PC-3 (cell line): ENCODE data around the gene PPP1R7. TPM values are rescaled to one million over a fixed set of nuclear protein-coding genes. Genes with fewer than 3 reads are reported as not detected.

ENCODE experiments used
- ATAC-seq: fragments of 200-7000 bp; cut with Tn5 transposase; 2 replicates; pipeline ENCODE4 v1.9.1; 2020; ENCODE audit warnings: mild to moderate bottlenecking, moderate library complexity
- BruUV-seq: library from RNA; stranded (reverse); fragments of 400-500 nt; replicated peaks from 2 replicates; lab custom pipeline; 2021; lab: Mats Ljungman, UMichigan
- CTCF ChIA-PET: fragments of 300-600 bp; sonication (Branson Sonifier 250); formaldehyde crosslinking; loops from one replicate; lab custom pipeline; 2022; ENCODE audit warnings: antibody characterized with exemption; lab: Charles Lee
- POLR2A ChIA-PET: fragments of 300-600 bp; sonication (Branson Sonifier 250); formaldehyde crosslinking; loops from one replicate; lab custom pipeline; 2022; ENCODE audit warnings: antibody characterized with exemption; ENCODE audit not compliant: unreplicated experiment; lab: Charles Lee
- DNase-seq: peaks from one replicate; pipeline ENCODE4 v3.0.0-alpha.2; 2015
- H2AFZ ChIP-seq: fragments of 300-600 bp; sonication (generic); 2 replicates; pipeline ENCODE4 v1.6.0; 2016; ENCODE audit warnings: antibody characterized with exemption, low read length
- H3F3A ChIP-seq: fragments of 300-600 bp; sonication (generic); one replicate; pipeline ENCODE4 v1.6.0; 2017; ENCODE audit warnings: antibody characterized with exemption, low read length, control low read depth, mild to moderate bottlenecking; ENCODE audit not compliant: unreplicated experiment
- H3K27ac ChIP-seq: fragments of 300-600 bp; sonication (generic); 2 replicates; pipeline ENCODE4 v1.5.1; 2016; ENCODE audit warnings: mild to moderate bottlenecking, low read length
- H3K27me3 ChIP-seq: fragments of 300-600 bp; sonication (generic); 2 replicates; pipeline ENCODE4 v1.6.1; 2016; ENCODE audit warnings: low read length, mixed read lengths
- H3K36me3 ChIP-seq: fragments of 300-600 bp; sonication (generic); 2 replicates; pipeline ENCODE4 v1.6.1; 2016; ENCODE audit warnings: low read depth, mixed run types, low read length, mixed read lengths
- H3K4me1 ChIP-seq: fragments of 300-600 bp; sonication (generic); 2 replicates; pipeline ENCODE4 v1.5.1; 2016; ENCODE audit warnings: low read length; ENCODE audit not compliant: insufficient read depth
- H3K4me2 ChIP-seq: fragments of 300-600 bp; sonication (generic); 2 replicates; pipeline ENCODE4 v1.6.0; 2016; ENCODE audit warnings: low read length
- H3K4me3 ChIP-seq: fragments of 300-600 bp; sonication (generic); 2 replicates; pipeline ENCODE4 v1.5.1; 2016; ENCODE audit warnings: mild to moderate bottlenecking, low read length, mixed read lengths
- H3K79me2 ChIP-seq: fragments of 300-600 bp; sonication (generic); 2 replicates; pipeline ENCODE4 v1.6.1; 2017; ENCODE audit warnings: low read length, mixed read lengths
- H3K9ac ChIP-seq: fragments of 300-600 bp; sonication (generic); 2 replicates; pipeline ENCODE4 v1.6.0; 2016; ENCODE audit warnings: mild to moderate bottlenecking, low read length
- H3K9me2 ChIP-seq: fragments of 300-600 bp; sonication (generic); replicated peaks from 2 replicates; pipeline ENCODE4 v1.6.1; 2016; ENCODE audit warnings: mixed run types, low read length, mixed read lengths
- H3K9me3 ChIP-seq: fragments of 300-600 bp; sonication (generic); 2 replicates; pipeline ENCODE4 v1.6.1; 2016; ENCODE audit warnings: low read length, mixed read lengths
- H4K20me1 ChIP-seq: fragments of 300-600 bp; sonication (generic); 2 replicates; pipeline ENCODE4 v1.6.1; 2016; ENCODE audit warnings: low read length, mixed read lengths
- EZH2 ChIP-seq: fragments of 300-600 bp; sonication (generic); IDR thresholded peaks from one replicate; pipeline ENCODE4 v1.6.1; 2017; ENCODE audit warnings: antibody characterized with exemption, mild to moderate bottlenecking, low read length; ENCODE audit not compliant: unreplicated experiment
- EZH2phosphoT487 ChIP-seq: fragments of 300-600 bp; sonication (generic); IDR thresholded peaks from 2 replicates; pipeline ENCODE4 v1.6.1; 2018; ENCODE audit warnings: mild to moderate bottlenecking, antibody characterized with exemption, low read length, borderline replicate concordance
- intact Hi-C: fragments of 100-400 bp; cut with micrococcal nuclease; formaldehyde crosslinking; loops from 2 replicates; pipeline ENCODE4 v1.9.0; 2023
- total RNA-seq: library from RNA; depleted of rRNA; stranded (reverse); fragments of >200 nt; gene quantifications from 2 replicates; pipeline ENCODE4 v1.2.3, GENCODE V29; 2014
- TF ChIP-seq, protein P1 (sequence below): fragments of 300-600 bp; sonication (generic); conservative IDR thresholded peaks from 2 replicates; pipeline ENCODE4 v1.5.1; 2017; ENCODE audit warnings: antibody characterized with exemption, low read depth, mild to moderate bottlenecking, low read length

The PPP1R7 gene
- total RNA-seq, 1 experiment from 2014 or later: 21.4 TPM

DNA sequence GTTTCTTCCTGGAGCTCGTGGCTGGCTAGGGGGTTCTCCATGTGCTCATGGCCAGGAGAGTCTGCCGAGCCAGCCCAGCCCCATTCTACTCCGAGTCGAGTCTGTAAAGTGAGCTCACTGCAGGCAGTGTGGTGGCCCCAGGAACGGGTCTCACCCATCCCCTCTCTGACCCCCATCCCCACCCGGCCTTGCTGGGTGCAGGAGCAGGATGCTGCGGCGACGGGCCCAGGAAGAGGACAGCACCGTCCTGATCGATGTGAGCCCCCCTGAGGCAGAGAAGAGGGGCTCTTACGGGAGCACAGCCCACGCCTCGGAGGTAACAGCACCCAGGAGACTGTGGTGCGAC lies 39.6 kb downstream of the PPP1R7 start:
- H3K79me2 ChIP-seq: no peaks in the 10 kb centered on the region
- no peak overlapping the region for H3K4me2 ChIP-seq
- no peaks in the 10 kb centered on the region for H3K9me3 ChIP-seq
- ATAC-seq (no peak), DNase-seq (no peak)
- H2AFZ ChIP-seq: no peak overlapping the region
- no peaks in the 10 kb centered on the region for H4K20me1 ChIP-seq
- H3F3A ChIP-seq: no peaks in the 10 kb centered on the region
- no peak for TF ChIP-seq EZH2phosphoT487
- no peak for TF ChIP-seq EZH2
- TF ChIP-seq, protein P1, sequence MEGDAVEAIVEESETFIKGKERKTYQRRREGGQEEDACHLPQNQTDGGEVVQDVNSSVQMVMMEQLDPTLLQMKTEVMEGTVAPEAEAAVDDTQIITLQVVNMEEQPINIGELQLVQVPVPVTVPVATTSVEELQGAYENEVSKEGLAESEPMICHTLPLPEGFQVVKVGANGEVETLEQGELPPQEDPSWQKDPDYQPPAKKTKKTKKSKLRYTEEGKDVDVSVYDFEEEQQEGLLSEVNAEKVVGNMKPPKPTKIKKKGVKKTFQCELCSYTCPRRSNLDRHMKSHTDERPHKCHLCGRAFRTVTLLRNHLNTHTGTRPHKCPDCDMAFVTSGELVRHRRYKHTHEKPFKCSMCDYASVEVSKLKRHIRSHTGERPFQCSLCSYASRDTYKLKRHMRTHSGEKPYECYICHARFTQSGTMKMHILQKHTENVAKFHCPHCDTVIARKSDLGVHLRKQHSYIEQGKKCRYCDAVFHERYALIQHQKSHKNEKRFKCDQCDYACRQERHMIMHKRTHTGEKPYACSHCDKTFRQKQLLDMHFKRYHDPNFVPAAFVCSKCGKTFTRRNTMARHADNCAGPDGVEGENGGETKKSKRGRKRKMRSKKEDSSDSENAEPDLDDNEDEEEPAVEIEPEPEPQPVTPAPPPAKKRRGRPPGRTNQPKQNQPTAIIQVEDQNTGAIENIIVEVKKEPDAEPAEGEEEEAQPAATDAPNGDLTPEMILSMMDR: no peak
- no peaks in the 10 kb centered on the region for H3K27me3 ChIP-seq
- no peak overlapping the region for H3K4me3 ChIP-seq
- H3K9ac ChIP-seq: no peak overlapping the region
- POLR2A ChIA-PET: no interaction called here
- CTCF ChIA-PET: no interaction called here
- intact Hi-C loops: no loop called here
- no peaks in the 10 kb centered on the region for H3K36me3 ChIP-seq
- no TSS peak for BruUV-seq
- H3K27ac ChIP-seq: no peak overlapping the region
- H3K4me1 ChIP-seq: no peaks in the 10 kb centered on the region
- no peaks in the 10 kb centered on the region for H3K9me2 ChIP-seq

DNA sequence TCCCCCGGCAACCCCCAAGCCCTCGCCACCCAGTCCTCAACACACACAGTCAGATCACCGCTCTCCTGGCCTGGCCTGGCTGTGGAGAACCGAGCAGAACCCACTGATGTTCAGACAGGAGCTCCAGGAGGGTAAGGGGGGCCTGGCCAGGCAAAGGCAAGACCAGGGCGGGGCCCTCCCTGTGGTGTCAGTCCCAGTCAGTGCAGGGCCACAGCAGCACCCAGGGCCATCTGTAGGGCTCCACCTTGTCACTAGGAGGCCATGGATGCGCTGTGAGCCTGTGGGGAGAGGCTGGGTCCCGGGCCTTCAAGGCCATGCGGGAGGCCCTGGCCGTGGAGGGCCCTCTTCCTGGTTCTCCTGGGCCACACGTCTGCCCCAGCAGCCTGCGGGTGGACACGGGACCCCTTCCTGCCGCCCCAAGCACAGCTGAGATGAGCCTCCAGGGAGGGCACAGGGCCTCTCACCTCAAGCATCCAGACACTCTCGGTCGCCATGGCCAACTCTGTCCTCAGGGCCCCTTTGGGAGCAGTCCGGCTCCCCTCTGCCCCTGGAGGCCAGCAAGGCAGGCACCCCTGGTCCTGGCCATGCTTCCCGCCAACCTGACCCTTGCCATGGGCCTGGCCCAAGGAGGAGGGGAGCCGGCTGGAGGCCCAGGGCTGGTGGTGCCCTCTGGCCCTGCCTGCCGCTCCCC lies 40.2 kb downstream of the PPP1R7 start:
- Histone ChIP-seq H3K4me2 (no peak overlapping the region), H3K9me2 (no peaks in the 10 kb centered on the region), H3K9ac (no peak overlapping the region), H4K20me1 (no peaks in the 10 kb centered on the region), H3K4me1 (no peaks in the 10 kb centered on the region), H3K27me3 (no peaks in the 10 kb centered on the region), H2AFZ (no peak overlapping the region), H3F3A (no peaks in the 10 kb centered on the region), H3K79me2 (no peaks in the 10 kb centered on the region), H3K27ac (no peak overlapping the region), H3K4me3 (no peak overlapping the region), H3K36me3 (no peaks in the 10 kb centered on the region), H3K9me3 (no peaks in the 10 kb centered on the region)
- TF ChIP-seq EZH2: no peak
- no peak for TF ChIP-seq EZH2phosphoT487
- ChIA-PET POLR2A (no interaction called here), CTCF (no interaction called here)
- intact Hi-C loops: no loop called here
- BruUV-seq: no TSS peak
- DNase-seq (no peak), ATAC-seq (no peak)

DNA sequence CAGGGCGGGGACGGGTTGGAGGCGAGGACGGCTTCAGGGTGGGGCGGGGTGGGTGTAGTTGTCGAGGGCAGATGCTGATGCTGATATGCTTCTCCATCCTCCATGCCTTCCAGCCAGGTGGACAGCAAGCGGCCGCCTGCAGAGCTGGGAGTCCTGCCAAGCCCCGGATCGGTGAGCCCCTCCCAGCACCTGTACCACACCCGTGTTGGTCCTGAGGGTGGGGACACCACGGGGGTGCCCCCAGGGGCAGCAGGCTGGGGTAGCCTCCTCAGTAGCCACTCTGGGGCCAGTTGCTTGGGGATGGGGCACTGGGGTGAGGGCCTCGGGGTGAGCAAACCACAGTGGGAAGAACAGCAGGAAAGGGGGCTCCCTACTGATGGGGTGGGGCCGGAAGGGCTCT lies 40.8 kb downstream of the PPP1R7 start:
- ATAC-seq (no peak), DNase-seq (no peak)
- Histone ChIP-seq H3K4me2 (no peak overlapping the region), H3K9me2 (no peaks in the 10 kb centered on the region), H3K27ac (no peak overlapping the region), H3F3A (no peaks in the 10 kb centered on the region), H3K4me1 (no peaks in the 10 kb centered on the region), H2AFZ (no peak overlapping the region), H3K9me3 (no peaks in the 10 kb centered on the region), H3K4me3 (no peak overlapping the region), H3K27me3 (no peaks in the 10 kb centered on the region), H3K36me3 (no peaks in the 10 kb centered on the region), H3K9ac (no peak overlapping the region), H4K20me1 (no peaks in the 10 kb centered on the region), H3K79me2 (no peaks in the 10 kb centered on the region)
- BruUV-seq: no TSS peak
- CTCF ChIA-PET: no interaction called here
- intact Hi-C loops: no loop called here
- POLR2A ChIA-PET: no interaction called here
- TF ChIP-seq, protein P1: no peak
- TF ChIP-seq EZH2phosphoT487: no peak
- TF ChIP-seq EZH2: no peak
